Measurements from ENCODE around the gene CYP2C9. TPM values are rescaled to one million over a fixed set of nuclear protein-coding genes. Genes with fewer than 3 reads are reported as not detected.
"Not testable (repeated sequence)": the region's sequence is repeated elsewhere in the genome, so short reads cannot be mapped to it uniquely, and the experiment has no call there.

CYP2C9 gene
- total RNA-seq, 4 donors from 2014 or later = not detected

DNA sequence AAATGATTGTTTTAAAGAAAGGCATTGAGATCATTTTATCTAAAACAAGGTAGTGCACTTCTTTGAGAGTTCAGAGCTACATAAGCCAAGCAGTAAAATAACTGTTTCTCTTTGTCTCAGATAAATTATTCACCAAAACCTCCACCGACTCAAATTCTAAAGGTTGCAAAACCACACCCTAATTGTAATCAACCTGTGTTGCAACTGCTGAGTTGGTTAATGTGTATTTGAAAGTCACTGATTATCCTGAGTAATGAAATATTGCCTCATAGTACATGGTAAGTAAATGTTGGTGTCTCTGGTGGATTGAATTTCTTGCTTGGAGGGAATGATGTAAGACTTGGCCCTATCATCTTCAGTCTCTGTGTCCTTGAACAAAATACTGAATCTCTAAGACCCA lies 35.9 kb upstream of the CYP2C9 start:
- Histone ChIP-seq H3K4me1 (no peaks in the 10 kb centered on the region), H3K4me3 (no peak overlapping the region), H3K9me3 (peaks cover 0 to 17% (median 10%) of the 10 kb centered on the region in 4 donors), H3K27me3 (no peaks in the 10 kb centered on the region), H3K27ac (replicated peaks in 1 of 4) (no peak overlapping the region), H3K36me3 (no peaks in the 10 kb centered on the region)
- WGBS = 0% methylated on average over 1 of the region's 1 CpG
- no peak for TF ChIP-seq POLR2AphosphoS5 (IDR thresholded peaks at IDR 0.05)
- TF ChIP-seq POLR2A (IDR thresholded peaks at IDR 0.05; ENCODE audit: low read depth) = no peak
- TF ChIP-seq, protein P1, sequence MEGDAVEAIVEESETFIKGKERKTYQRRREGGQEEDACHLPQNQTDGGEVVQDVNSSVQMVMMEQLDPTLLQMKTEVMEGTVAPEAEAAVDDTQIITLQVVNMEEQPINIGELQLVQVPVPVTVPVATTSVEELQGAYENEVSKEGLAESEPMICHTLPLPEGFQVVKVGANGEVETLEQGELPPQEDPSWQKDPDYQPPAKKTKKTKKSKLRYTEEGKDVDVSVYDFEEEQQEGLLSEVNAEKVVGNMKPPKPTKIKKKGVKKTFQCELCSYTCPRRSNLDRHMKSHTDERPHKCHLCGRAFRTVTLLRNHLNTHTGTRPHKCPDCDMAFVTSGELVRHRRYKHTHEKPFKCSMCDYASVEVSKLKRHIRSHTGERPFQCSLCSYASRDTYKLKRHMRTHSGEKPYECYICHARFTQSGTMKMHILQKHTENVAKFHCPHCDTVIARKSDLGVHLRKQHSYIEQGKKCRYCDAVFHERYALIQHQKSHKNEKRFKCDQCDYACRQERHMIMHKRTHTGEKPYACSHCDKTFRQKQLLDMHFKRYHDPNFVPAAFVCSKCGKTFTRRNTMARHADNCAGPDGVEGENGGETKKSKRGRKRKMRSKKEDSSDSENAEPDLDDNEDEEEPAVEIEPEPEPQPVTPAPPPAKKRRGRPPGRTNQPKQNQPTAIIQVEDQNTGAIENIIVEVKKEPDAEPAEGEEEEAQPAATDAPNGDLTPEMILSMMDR (IDR thresholded peaks at IDR 0.05) = no peak
- TF ChIP-seq EP300 (IDR thresholded peaks at IDR 0.05) = no peak
- no peak for DNase-seq (ENCODE audit: extremely low spot score)
- intact Hi-C loops (cut with DNase I) = no loop called here

DNA sequence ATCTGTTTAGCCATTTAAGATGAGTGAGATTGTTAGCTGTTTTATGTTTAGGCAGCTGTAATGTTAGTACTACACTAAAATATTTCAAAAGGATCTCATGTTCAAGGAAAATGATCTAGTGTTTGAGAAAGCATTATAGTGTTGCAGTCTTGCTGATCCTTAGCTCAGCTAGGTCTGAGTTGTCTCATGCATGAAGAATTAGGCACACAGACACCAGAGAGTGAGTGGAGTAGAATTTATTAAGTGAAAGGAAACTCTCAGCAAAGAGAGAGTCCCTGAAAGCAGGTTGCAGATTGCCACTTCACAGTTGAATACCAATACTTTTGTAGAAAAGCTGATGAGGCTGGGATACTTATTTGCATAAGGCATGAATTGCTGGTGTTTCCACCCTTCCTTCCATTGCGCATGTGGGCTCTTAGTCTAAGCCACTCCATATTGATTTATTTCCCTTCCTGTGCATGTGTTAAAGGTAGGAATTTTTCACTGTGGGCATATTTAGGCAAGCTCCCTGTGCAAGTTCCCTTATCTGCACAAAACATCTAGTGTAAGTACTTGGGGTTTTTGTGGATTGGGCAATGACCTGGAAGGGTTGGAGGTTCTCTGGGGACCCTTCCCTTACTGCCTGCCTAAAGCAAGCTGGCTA lies 33.8 kb upstream of the CYP2C9 start:
- H3K36me3 ChIP-seq; DNase-seq (ENCODE audit: extremely low spot score); H3K27ac ChIP-seq (replicated peaks in 1 of 4); H3K27me3 ChIP-seq; H3K4me3 ChIP-seq; intact Hi-C loops (cut with DNase I); H3K4me1 ChIP-seq: not testable (repeated sequence)
- H3K9me3 ChIP-seq = peaks cover 0 to 26% (median 24%) of the 10 kb centered on the region in 4 donors
- 67% methylated on average over 1 of the region's 1 CpG for WGBS

DNA sequence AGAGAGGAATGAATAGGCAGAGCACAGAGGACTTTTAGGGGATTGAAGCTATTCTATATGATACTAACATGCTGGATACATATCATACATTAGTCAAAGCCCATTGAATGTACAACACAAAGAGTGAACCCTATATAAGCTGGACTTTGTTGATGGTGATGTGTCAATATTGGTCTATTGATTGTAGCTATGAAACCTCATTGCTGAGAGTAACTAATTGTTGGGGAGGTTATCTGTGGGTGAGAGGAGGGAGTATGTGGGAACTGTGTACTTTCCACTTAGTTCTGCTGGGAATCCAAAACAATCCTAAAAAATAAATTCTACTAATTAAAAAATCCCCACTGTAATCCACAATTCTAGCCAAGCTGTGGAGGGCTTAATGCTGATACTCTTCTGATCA lies 22.0 kb upstream of the CYP2C9 start:
- intact Hi-C loops (cut with DNase I) = no loop called here
- TF ChIP-seq POLR2A (IDR thresholded peaks at IDR 0.05; ENCODE audit: low read depth) (no peak), EP300 (IDR thresholded peaks at IDR 0.05) (no peak), POLR2AphosphoS5 (IDR thresholded peaks at IDR 0.05) (no peak)
- TF ChIP-seq, protein P1 (IDR thresholded peaks at IDR 0.05) = no peak
- Histone ChIP-seq H3K36me3 (no peaks in the 10 kb centered on the region), H3K9me3 (peaks cover 0 to 21% (median 19%) of the 10 kb centered on the region in 4 donors), H3K4me1 (no peaks in the 10 kb centered on the region), H3K27me3 (no peaks in the 10 kb centered on the region), H3K4me3 (no peak overlapping the region), H3K27ac (replicated peaks in 1 of 4) (no peak overlapping the region)
- no peak for DNase-seq (ENCODE audit: extremely low spot score)

DNA sequence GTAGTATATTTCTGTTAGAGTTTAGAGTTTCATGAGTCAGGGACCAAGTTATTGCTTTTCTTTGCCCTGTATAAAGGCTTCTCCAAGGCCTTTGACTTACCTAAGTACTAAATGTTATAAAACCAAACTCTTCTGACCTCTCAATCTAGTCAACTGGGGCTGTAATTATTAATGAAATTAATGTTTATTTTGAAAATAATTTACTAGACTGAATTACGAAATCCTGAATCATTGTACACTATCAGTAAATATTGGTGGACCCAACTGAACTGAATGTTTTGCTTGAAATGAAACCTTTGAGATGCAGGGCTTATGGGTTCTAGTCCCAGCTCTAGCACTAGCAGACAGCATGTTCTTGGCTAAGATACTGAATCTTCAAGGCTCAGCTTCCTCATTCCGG lies 1.7 kb upstream of the CYP2C9 start:
- H3K27me3 ChIP-seq = no peaks in the 10 kb centered on the region
- H3K36me3 ChIP-seq = no peaks in the 10 kb centered on the region
- no peak overlapping the region for H3K4me3 ChIP-seq
- 74% methylated on average over 2 of the region's 2 CpGs for WGBS
- H3K27ac ChIP-seq (replicated peaks in 1 of 4) = no peak overlapping the region
- no peaks in the 10 kb centered on the region for H3K9me3 ChIP-seq
- H3K4me1 ChIP-seq = no peaks in the 10 kb centered on the region
- DNase-seq (ENCODE audit: extremely low spot score) = no peak
- TF ChIP-seq, protein P1 (IDR thresholded peaks at IDR 0.05) = no peak
- TF ChIP-seq EP300 (IDR thresholded peaks at IDR 0.05) = no peak
- TF ChIP-seq POLR2AphosphoS5 (IDR thresholded peaks at IDR 0.05) = no peak
- intact Hi-C loops (cut with DNase I) = no loop called here

DNA sequence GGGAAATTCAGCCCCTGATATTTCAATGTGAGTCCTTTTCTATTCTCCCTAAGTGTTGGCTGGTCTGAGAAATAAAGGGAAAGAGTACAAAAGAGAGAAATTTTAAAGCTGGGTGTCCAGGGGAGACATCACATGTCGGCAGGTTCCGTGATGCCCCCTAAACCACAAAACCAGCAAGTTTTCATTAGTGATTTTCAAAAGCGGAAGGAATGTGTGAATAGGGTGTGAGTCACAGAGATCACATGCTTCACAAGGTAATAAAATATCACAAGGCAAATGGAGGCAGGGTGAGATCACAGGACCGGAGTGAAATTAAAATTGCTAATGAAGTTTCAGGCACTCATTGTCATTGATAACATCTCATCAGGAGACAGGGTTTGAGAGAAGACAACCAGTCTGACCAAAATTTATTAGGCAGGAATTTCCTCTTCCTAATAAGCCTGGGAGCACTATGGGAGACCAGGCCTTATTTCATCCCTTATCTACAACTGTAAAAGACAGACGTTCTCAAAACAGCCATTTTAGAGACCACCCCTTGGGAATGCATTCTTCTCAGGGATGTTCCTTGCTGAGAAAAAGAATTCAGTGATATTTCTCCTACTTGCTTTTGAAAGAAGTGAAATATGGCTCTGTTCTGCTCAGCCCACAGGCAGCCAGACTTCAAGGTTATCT lies 5.1 kb downstream of the CYP2C9 start:
- H3K4me1 ChIP-seq; DNase-seq (ENCODE audit: extremely low spot score); H3K4me3 ChIP-seq; H3K27ac ChIP-seq (replicated peaks in 1 of 4); H3K36me3 ChIP-seq; intact Hi-C loops (cut with DNase I); H3K27me3 ChIP-seq: not testable (repeated sequence)
- peaks cover 0 to 15% (median 8%) of the 10 kb centered on the region in 4 donors for H3K9me3 ChIP-seq
- 89% methylated on average over 5 of the region's 5 CpGs for WGBS

DNA sequence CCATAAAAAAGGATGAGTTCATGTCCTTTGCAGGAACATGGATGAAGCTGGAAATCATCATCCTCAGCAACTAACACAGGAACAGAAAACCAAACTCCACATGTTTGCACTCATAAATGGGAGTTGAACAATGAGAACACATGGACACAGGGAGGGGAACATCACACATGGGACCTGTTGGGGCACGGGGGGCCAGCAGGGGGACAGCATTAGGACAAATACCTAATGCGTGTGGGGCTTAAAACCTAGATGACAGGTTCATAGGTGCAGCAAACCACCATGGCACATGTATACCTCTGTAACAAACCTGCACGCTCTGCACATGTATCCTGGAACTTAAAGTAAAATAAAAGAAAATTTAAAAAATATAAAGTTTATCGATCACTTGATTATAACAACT lies 7.7 kb downstream of the CYP2C9 start:
- intact Hi-C loops (cut with DNase I); H3K27me3 ChIP-seq; DNase-seq (ENCODE audit: extremely low spot score); H3K27ac ChIP-seq (replicated peaks in 1 of 4); H3K4me1 ChIP-seq; H3K36me3 ChIP-seq; H3K4me3 ChIP-seq: not testable (repeated sequence)
- 77% methylated on average over 4 of the region's 4 CpGs for WGBS
- H3K9me3 ChIP-seq = peaks cover 0 to 15% (median 8%) of the 10 kb centered on the region in 4 donors
